T-helper 2 cell treated with Interferon-gamma antibody and Interleukin-4, amounts not matched to agents 5 μg/mL and 100 μg/mL, for 36 hours (primary cell): ENCODE measurements around the gene OR13J1.

ENCODE experiments used
- DNase-seq: peaks from one replicate; pipeline ENCODE4 v3.0.0; 2021; ENCODE audit warnings: low spot score
- H3K27ac Mint-ChIP-seq: one replicate; pipeline ENCODE4 v1.8.0; 2021; ENCODE audit warnings: mild to moderate bottlenecking, mixed read lengths
- H3K27me3 Mint-ChIP-seq: one replicate; pipeline ENCODE4 v1.8.0; 2021; ENCODE audit warnings: low read depth, mixed read lengths
- H3K36me3 Mint-ChIP-seq: one replicate; pipeline ENCODE4 v1.8.0; 2021; ENCODE audit warnings: low read depth, mixed read lengths
- H3K4me1 Mint-ChIP-seq: one replicate; pipeline ENCODE4 v1.8.0; 2021; ENCODE audit warnings: low read depth, mixed read lengths
- H3K4me3 Mint-ChIP-seq: one replicate; pipeline ENCODE4 v1.8.0; 2022; ENCODE audit warnings: mild to moderate bottlenecking, moderate library complexity, mixed read lengths
- H3K9me3 Mint-ChIP-seq: one replicate; pipeline ENCODE4 v1.8.0; 2021; ENCODE audit warnings: mixed read lengths

The OR13J1 gene

GRCh38 chr9:35842020-35842745 is 28.0 kb downstream of the OR13J1 start:
- H3K9me3 Mint-ChIP-seq, result no peaks in the 10 kb centered on the region
- H3K27ac Mint-ChIP-seq, result no peak overlapping the region
- peaks cover 14% of the 10 kb centered on the region for H3K4me1 Mint-ChIP-seq
- DNase-seq, result no peak
- no peak overlapping the region for H3K4me3 Mint-ChIP-seq
- H3K27me3 Mint-ChIP-seq, result no peaks in the 10 kb centered on the region
- no peaks in the 10 kb centered on the region for H3K36me3 Mint-ChIP-seq

GRCh38 chr9:35841645-35841900 is 28.6 kb downstream of the OR13J1 start:
- H3K27ac Mint-ChIP-seq, result no peak overlapping the region
- peaks cover 14% of the 10 kb centered on the region for H3K4me1 Mint-ChIP-seq
- no peaks in the 10 kb centered on the region for H3K9me3 Mint-ChIP-seq
- no peak for DNase-seq
- H3K27me3 Mint-ChIP-seq, result no peaks in the 10 kb centered on the region
- no peak overlapping the region for H3K4me3 Mint-ChIP-seq
- H3K36me3 Mint-ChIP-seq, result no peaks in the 10 kb centered on the region

- peaks cover 14% of the 10 kb centered on the region for H3K4me1 Mint-ChIP-seq
- no peak overlapping the region for H3K27ac Mint-ChIP-seq
- no peaks in the 10 kb centered on the region for H3K27me3 Mint-ChIP-seq
- DNase-seq, result no peak
- no peak overlapping the region for H3K4me3 Mint-ChIP-seq
- no peaks in the 10 kb centered on the region for H3K36me3 Mint-ChIP-seq
- no peaks in the 10 kb centered on the region for H3K9me3 Mint-ChIP-seq
These were observed 29.1 kb downstream of the OR13J1 start for GRCh38 chr9:35840881-35841644.

- Mint-ChIP-seq H3K27me3 (no peaks in the 10 kb centered on the region), H3K36me3 (no peaks in the 10 kb centered on the region), H3K4me1 (peaks cover 8% of the 10 kb centered on the region), H3K4me3 (no peak overlapping the region), H3K9me3 (no peaks in the 10 kb centered on the region), H3K27ac (no peak overlapping the region)
- DNase-seq, result no peak
These were observed 30.3 kb downstream of the OR13J1 start for GRCh38 chr9:35839926-35840325.

- DNase-seq, result no peak
- H3K4me3 Mint-ChIP-seq, result no peak overlapping the region
- peaks cover 7% of the 10 kb centered on the region for H3K4me1 Mint-ChIP-seq
- H3K27me3 Mint-ChIP-seq, result no peaks in the 10 kb centered on the region
- H3K9me3 Mint-ChIP-seq, result no peaks in the 10 kb centered on the region
- H3K27ac Mint-ChIP-seq, result no peak overlapping the region
- no peaks in the 10 kb centered on the region for H3K36me3 Mint-ChIP-seq
These were observed 33.6 kb downstream of the OR13J1 start for GRCh38 chr9:35836595-35836994.

- Mint-ChIP-seq H3K4me1 (peaks cover 7% of the 10 kb centered on the region), H3K4me3 (no peak overlapping the region), H3K9me3 (no peaks in the 10 kb centered on the region), H3K36me3 (no peaks in the 10 kb centered on the region), H3K27ac (no peak overlapping the region), H3K27me3 (no peaks in the 10 kb centered on the region)
- no peak for DNase-seq
These were observed 34.4 kb downstream of the OR13J1 start for GRCh38 chr9:35835766-35836165.

GRCh38 chr9:35835216-35835632 is 35.0 kb downstream of the OR13J1 start:
- H3K9me3 Mint-ChIP-seq, result no peaks in the 10 kb centered on the region
- DNase-seq, result no peak
- H3K27me3 Mint-ChIP-seq, result no peaks in the 10 kb centered on the region
- H3K4me1 Mint-ChIP-seq, result peaks cover 7% of the 10 kb centered on the region
- no peaks in the 10 kb centered on the region for H3K36me3 Mint-ChIP-seq
- no peak overlapping the region for H3K27ac Mint-ChIP-seq
- H3K4me3 Mint-ChIP-seq, result no peak overlapping the region

GRCh38 chr9:35834260-35835215 is 35.7 kb downstream of the OR13J1 start:
- no peaks in the 10 kb centered on the region for H3K36me3 Mint-ChIP-seq
- DNase-seq, result no peak
- H3K4me3 Mint-ChIP-seq, result no peak overlapping the region
- H3K27ac Mint-ChIP-seq, result no peak overlapping the region
- H3K27me3 Mint-ChIP-seq, result no peaks in the 10 kb centered on the region
- peaks cover 13% of the 10 kb centered on the region for H3K4me1 Mint-ChIP-seq
- H3K9me3 Mint-ChIP-seq, result no peaks in the 10 kb centered on the region

GRCh38 chr9:35832814-35833213 is 37.4 kb downstream of the OR13J1 start:
- Mint-ChIP-seq H3K4me1 (peaks cover 20% of the 10 kb centered on the region), H3K9me3 (no peaks in the 10 kb centered on the region), H3K27ac (no peak overlapping the region), H3K36me3 (no peaks in the 10 kb centered on the region), H3K27me3 (no peaks in the 10 kb centered on the region), H3K4me3 (no peak overlapping the region)
- DNase-seq, result no peak

GRCh38 chr9:35831040-35831439 is 39.2 kb downstream of the OR13J1 start:
- H3K4me3 Mint-ChIP-seq, result no peak overlapping the region
- H3K27me3 Mint-ChIP-seq, result peaks cover 3% of the 10 kb centered on the region
- no peaks in the 10 kb centered on the region for H3K9me3 Mint-ChIP-seq
- no peak overlapping the region for H3K27ac Mint-ChIP-seq
- H3K4me1 Mint-ChIP-seq, result peaks cover 22% of the 10 kb centered on the region
- no peaks in the 10 kb centered on the region for H3K36me3 Mint-ChIP-seq
- no peak for DNase-seq

- no peak for DNase-seq
- Mint-ChIP-seq H3K27me3 (peaks cover 3% of the 10 kb centered on the region), H3K27ac (peak overlapping the region; percentile 85), H3K9me3 (no peaks in the 10 kb centered on the region), H3K36me3 (no peaks in the 10 kb centered on the region), H3K4me1 (peaks cover 23% of the 10 kb centered on the region), H3K4me3 (peak overlapping the region; percentile 86)
These were observed 40.5 kb downstream of the OR13J1 start for GRCh38 chr9:35829764-35830096.

GRCh38 chr9:35829084-35829763 is 41.0 kb downstream of the OR13J1 start, which contains the start of gene TMEM8B:
TSS of gene TMEM8B (plus strand) at chr9:35829228. CDS start at chr9:35829448, 220 bp downstream.
- peaks cover 21% of the 10 kb centered on the region for H3K4me1 Mint-ChIP-seq
- H3K27ac Mint-ChIP-seq, result peak within 1 kb of the TSS; percentile 85
- no peaks in the 10 kb centered on the region for H3K9me3 Mint-ChIP-seq
- H3K36me3 Mint-ChIP-seq, result no peaks in the 10 kb centered on the region
- peak within 1 kb of the TSS; percentile 93 for H3K4me3 Mint-ChIP-seq
- peaks cover 3% of the 10 kb centered on the region for H3K27me3 Mint-ChIP-seq
- DNase-seq, result peak; percentile 89

GRCh38 chr9:35828716-35829083 is 41.5 kb downstream of the OR13J1 start, which contains the start of gene FAM221B:
TSS of gene FAM221B (minus strand) at chr9:35828732. CDS start at chr9:35826161, 2,571 bp downstream.
- Mint-ChIP-seq H3K4me1 (peaks cover 20% of the 10 kb centered on the region), H3K9me3 (no peaks in the 10 kb centered on the region), H3K4me3 (peak within 1 kb of the TSS; percentile 93), H3K36me3 (no peaks in the 10 kb centered on the region), H3K27ac (peak within 1 kb of the TSS; percentile 85), H3K27me3 (peaks cover 3% of the 10 kb centered on the region)
- DNase-seq, result peak; percentile 22
